HCT116 (cell line): ENCODE data around the gene SORL1.

ENCODE experiments used
- EGR1 ChIP-seq: IDR thresholded peaks from 2 replicates; pipeline ENCODE4 v1.6.1; 2012; ENCODE audit warnings: low read depth
- EZH2 ChIP-seq: fragments of 200-600 bp; sonication (generic); IDR thresholded peaks from 2 replicates; pipeline ENCODE4 v1.6.1; 2017; ENCODE audit warnings: antibody characterized with exemption, mixed run types
- POLR2A ChIP-seq: IDR thresholded peaks from 2 replicates; pipeline ENCODE4 v1.7.0; 2011; ENCODE audit warnings: borderline replicate concordance; ENCODE audit not compliant: insufficient read depth, insufficient read length; ENCODE audit errors: extremely low read depth
- POLR2AphosphoS5 ChIP-seq: IDR thresholded peaks from 2 replicates; pipeline ENCODE4 v1.6.1; 2011; ENCODE audit warnings: mild to moderate bottlenecking, low read depth, low read length, moderate library complexity
- SP1 ChIP-seq: IDR thresholded peaks from 2 replicates; pipeline ENCODE4 v1.6.1; 2012; ENCODE audit warnings: low read depth
- SRF ChIP-seq: IDR thresholded peaks from 2 replicates; pipeline ENCODE4 v1.6.1; 2012; ENCODE audit warnings: low read depth
- TCF7L2 ChIP-seq: IDR thresholded peaks from 2 replicates; pipeline ENCODE4 v1.7.0; 2011; ENCODE audit warnings: borderline replicate concordance, inconsistent platforms; ENCODE audit not compliant: insufficient read depth, insufficient read length; ENCODE audit errors: extremely low read depth
- YY1 ChIP-seq: IDR thresholded peaks from 2 replicates; pipeline ENCODE4 v1.6.1; 2011; ENCODE audit warnings: low read length, low read depth, moderate library complexity, mild to moderate bottlenecking; ENCODE audit not compliant: insufficient replicate concordance; ENCODE audit errors: extremely low read depth
- ZFX ChIP-seq: fragments of 450-650 bp; IDR thresholded peaks from 2 replicates; pipeline ENCODE4 v1.6.1; 2017
- TF ChIP-seq, protein P1 (sequence below), 3 experiments: fragments of 200-600 bp in 1 of 3; sonication (generic) in 1 of 3; IDR thresholded peaks in 2 of 3; conservative IDR thresholded peaks in 1 of 3; 2 replicates each; pipeline ENCODE4 v1.5.1; 2012 to 2017; ENCODE audit warnings: low read depth in 2 of 3, low read length in 2 of 3, antibody characterized with exemption in 1 of 3, borderline replicate concordance in 1 of 3, control low read depth in 1 of 3, mild to moderate bottlenecking in 1 of 3, mixed read lengths in 1 of 3, mixed run types in 1 of 3, moderate library complexity in 1 of 3; ENCODE audit not compliant: insufficient read depth in 1 of 3
- TF ChIP-seq, protein P2 (sequence below): IDR thresholded peaks from 2 replicates; pipeline ENCODE4 v1.6.1; 2011; ENCODE audit warnings: mild to moderate bottlenecking, low read length, moderate library complexity; ENCODE audit not compliant: insufficient replicate concordance; ENCODE audit errors: extremely low read depth
- TF ChIP-seq, protein P3 (sequence below): IDR thresholded peaks from 2 replicates; pipeline ENCODE4 v1.6.1; 2012

DNA sequence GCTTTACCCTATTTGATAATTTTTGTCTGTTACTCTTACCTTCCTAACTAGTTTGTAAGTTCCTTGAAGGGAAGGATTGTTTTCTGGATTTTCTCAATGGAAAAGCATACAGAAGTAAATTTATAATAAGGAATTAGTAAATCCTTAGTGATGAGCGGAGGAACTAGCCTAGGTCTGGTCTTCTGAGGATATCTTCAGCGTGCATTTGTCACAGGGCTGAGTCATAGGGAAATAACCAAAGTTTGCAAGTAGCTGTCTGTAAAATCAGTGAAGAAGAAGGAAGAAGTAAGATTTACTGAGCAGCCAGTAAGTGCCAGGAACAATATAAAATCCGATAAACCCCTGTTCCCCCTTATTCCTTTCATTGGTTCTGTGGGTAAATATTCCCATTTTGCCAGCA, 163.4 kb downstream of the SORL1 start:
- TF ChIP-seq POLR2A = no peak
- no peak for TF ChIP-seq TCF7L2
- TF ChIP-seq, protein P1, sequence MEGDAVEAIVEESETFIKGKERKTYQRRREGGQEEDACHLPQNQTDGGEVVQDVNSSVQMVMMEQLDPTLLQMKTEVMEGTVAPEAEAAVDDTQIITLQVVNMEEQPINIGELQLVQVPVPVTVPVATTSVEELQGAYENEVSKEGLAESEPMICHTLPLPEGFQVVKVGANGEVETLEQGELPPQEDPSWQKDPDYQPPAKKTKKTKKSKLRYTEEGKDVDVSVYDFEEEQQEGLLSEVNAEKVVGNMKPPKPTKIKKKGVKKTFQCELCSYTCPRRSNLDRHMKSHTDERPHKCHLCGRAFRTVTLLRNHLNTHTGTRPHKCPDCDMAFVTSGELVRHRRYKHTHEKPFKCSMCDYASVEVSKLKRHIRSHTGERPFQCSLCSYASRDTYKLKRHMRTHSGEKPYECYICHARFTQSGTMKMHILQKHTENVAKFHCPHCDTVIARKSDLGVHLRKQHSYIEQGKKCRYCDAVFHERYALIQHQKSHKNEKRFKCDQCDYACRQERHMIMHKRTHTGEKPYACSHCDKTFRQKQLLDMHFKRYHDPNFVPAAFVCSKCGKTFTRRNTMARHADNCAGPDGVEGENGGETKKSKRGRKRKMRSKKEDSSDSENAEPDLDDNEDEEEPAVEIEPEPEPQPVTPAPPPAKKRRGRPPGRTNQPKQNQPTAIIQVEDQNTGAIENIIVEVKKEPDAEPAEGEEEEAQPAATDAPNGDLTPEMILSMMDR (IDR thresholded peaks at IDR 0.05 in 2 of 3, conservative IDR thresholded peaks at IDR 0.05 in 1 of 3; ENCODE audit: borderline replicate concordance in 1 of 3, insufficient read depth in 1 of 3, low read depth in 2 of 3, low read length in 2 of 3) = no peak
- no peak for TF ChIP-seq EZH2
- TF ChIP-seq EGR1 = no peak
- no peak for TF ChIP-seq SP1
- no peak for TF ChIP-seq POLR2AphosphoS5
- no peak for TF ChIP-seq SRF
- no peak for TF ChIP-seq YY1
- TF ChIP-seq, protein P2, sequence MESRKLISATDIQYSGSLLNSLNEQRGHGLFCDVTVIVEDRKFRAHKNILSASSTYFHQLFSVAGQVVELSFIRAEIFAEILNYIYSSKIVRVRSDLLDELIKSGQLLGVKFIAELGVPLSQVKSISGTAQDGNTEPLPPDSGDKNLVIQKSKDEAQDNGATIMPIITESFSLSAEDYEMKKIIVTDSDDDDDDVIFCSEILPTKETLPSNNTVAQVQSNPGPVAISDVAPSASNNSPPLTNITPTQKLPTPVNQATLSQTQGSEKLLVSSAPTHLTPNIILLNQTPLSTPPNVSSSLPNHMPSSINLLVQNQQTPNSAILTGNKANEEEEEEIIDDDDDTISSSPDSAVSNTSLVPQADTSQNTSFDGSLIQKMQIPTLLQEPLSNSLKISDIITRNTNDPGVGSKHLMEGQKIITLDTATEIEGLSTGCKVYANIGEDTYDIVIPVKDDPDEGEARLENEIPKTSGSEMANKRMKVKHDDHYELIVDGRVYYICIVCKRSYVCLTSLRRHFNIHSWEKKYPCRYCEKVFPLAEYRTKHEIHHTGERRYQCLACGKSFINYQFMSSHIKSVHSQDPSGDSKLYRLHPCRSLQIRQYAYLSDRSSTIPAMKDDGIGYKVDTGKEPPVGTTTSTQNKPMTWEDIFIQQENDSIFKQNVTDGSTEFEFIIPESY = no peak
- TF ChIP-seq, protein P3, sequence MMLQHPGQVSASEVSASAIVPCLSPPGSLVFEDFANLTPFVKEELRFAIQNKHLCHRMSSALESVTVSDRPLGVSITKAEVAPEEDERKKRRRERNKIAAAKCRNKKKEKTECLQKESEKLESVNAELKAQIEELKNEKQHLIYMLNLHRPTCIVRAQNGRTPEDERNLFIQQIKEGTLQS = no peak
- no peak for TF ChIP-seq ZFX
